ENCODE results near the gene RANBP1. TPM values are rescaled to one million over a fixed set of nuclear protein-coding genes. Genes with fewer than 3 reads are reported as not detected.

Gene RANBP1
- total RNA-seq, 4 donors from 2014 or later, result 135 to 238 (median 176) TPM

DNA sequence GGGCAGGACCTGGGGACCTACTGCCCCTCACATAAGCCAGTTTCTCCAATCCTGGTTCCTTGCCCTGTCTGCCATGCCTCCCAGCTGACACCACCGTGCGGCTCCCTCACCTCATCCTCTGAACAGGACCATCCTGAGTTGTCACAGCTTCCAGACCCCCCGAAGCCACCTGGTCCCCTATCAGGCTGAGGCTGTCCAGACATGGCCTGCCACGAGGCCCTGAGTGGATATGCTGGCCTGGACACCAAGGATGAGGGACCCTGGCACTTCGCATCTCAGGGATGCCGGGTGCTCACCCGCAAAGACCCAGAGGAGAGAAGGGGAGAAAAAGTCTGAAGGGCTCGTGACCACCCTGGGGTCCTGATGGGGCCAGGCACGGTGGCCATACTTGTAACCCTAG, 50.8 kb downstream of the RANBP1 start:
- Histone ChIP-seq H3K36me3 (no peaks in the 10 kb centered on the region), H3K9me3 (no peaks in the 10 kb centered on the region), H3K4me3 (no peak overlapping the region), H3K4me1 (no peaks in the 10 kb centered on the region), H3K27ac (no peak overlapping the region), H3K27me3 (no peaks in the 10 kb centered on the region)
- TF ChIP-seq EP300 (IDR thresholded peaks at IDR 0.05) (no peak), POLR2A (IDR thresholded peaks at IDR 0.05) (no peak), CTCF (IDR thresholded peaks at IDR 0.05) (no peak)
- WGBS, 2 donors, result 79 to 91% methylated on average over 5 to 9 of the region's 9 CpGs
- no peak for DNase-seq (ENCODE audit: low spot score in 2 of 2)

DNA sequence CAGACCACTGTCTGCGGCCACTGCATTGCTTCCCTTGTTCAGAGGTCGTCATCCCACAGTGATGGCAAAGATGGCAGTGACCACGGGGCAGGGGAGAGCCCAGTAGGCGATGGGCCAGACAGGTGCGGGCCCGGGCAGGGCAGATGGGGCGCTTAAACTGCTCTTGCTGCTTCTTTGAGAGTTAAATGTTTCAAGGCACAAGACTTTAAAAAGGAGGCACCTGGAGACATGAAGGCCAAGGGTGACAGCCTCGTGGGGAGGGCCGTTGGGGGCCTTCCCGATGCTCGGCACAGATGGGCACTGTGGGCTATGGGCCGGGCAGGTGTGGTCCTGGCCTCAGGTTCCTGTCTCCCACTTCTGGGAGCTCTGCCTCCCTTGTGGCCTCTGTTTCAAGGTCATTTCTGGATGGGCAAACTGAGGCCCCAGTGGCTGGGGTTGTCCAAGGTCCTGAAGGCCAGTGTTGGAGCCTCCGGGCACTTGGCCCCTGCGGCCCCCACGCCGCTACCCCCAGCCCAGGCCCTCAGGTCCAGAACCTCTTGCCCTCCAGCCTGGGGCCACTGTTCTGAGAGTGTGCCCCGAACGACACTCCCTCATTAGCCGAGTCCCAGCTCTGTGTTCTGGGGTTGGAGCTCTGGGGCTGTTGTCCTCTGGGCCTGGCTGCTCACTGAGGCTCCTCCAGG, 51.9 kb downstream of the RANBP1 start:
- no peak for DNase-seq (ENCODE audit: low spot score in 2 of 2)
- Histone ChIP-seq H3K9me3 (no peaks in the 10 kb centered on the region), H3K27ac (no peak overlapping the region), H3K4me1 (no peaks in the 10 kb centered on the region), H3K36me3 (no peaks in the 10 kb centered on the region), H3K27me3 (no peaks in the 10 kb centered on the region), H3K4me3 (no peak overlapping the region)
- TF ChIP-seq POLR2A (IDR thresholded peaks at IDR 0.05), result no peak
- TF ChIP-seq CTCF (IDR thresholded peaks at IDR 0.05), result no peak
- no peak for TF ChIP-seq EP300 (IDR thresholded peaks at IDR 0.05)
- WGBS, 2 donors, result 74 to 83% methylated on average over 7 to 18 of the region's 19 CpGs

GRCh38 chr22:20169253-20169822, 53.4 kb downstream of the RANBP1 start:
- Histone ChIP-seq H3K9me3 (no peaks in the 10 kb centered on the region), H3K36me3 (no peaks in the 10 kb centered on the region), H3K27ac (no peak overlapping the region), H3K27me3 (no peaks in the 10 kb centered on the region), H3K4me1 (no peaks in the 10 kb centered on the region), H3K4me3 (no peak overlapping the region)
- TF ChIP-seq CTCF (IDR thresholded peaks at IDR 0.05), result no peak
- TF ChIP-seq POLR2A (IDR thresholded peaks at IDR 0.05), result no peak
- no peak for TF ChIP-seq EP300 (IDR thresholded peaks at IDR 0.05)
- WGBS, 2 donors, result 77 to 81% methylated on average over 10 of the region's 10 CpGs
- no peak for DNase-seq (ENCODE audit: low spot score in 2 of 2)

DNA sequence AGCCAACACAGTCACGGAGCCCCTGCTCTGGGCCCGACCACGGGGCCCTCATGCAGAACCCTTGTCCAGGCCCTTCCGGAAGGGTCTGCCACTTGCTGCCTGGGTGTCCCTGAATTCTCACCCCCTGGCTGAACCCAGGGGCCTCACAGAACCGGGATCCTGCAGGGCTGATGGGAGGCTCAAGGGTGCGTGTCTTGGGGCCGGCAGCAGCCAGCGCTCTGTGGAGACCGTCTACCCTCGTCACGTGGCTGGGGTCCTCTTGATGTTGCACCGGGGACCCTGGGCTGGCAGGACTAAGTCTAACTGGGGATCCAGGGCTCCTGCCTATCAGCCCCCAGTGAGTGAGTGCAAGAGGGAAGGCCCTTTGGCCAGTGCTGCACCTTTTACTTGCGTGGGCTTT, 54.3 kb downstream of the RANBP1 start:
- Histone ChIP-seq H3K9me3 (no peaks in the 10 kb centered on the region), H3K4me3 (no peak overlapping the region), H3K27ac (no peak overlapping the region), H3K36me3 (no peaks in the 10 kb centered on the region), H3K4me1 (no peaks in the 10 kb centered on the region), H3K27me3 (no peaks in the 10 kb centered on the region)
- no peak for DNase-seq (ENCODE audit: low spot score in 2 of 2)
- TF ChIP-seq EP300 (IDR thresholded peaks at IDR 0.05), result no peak
- no peak for TF ChIP-seq CTCF (IDR thresholded peaks at IDR 0.05)
- TF ChIP-seq POLR2A (IDR thresholded peaks at IDR 0.05), result no peak
- WGBS, 2 donors, result 79 to 90% methylated on average over 5 to 7 of the region's 13 CpGs

DNA sequence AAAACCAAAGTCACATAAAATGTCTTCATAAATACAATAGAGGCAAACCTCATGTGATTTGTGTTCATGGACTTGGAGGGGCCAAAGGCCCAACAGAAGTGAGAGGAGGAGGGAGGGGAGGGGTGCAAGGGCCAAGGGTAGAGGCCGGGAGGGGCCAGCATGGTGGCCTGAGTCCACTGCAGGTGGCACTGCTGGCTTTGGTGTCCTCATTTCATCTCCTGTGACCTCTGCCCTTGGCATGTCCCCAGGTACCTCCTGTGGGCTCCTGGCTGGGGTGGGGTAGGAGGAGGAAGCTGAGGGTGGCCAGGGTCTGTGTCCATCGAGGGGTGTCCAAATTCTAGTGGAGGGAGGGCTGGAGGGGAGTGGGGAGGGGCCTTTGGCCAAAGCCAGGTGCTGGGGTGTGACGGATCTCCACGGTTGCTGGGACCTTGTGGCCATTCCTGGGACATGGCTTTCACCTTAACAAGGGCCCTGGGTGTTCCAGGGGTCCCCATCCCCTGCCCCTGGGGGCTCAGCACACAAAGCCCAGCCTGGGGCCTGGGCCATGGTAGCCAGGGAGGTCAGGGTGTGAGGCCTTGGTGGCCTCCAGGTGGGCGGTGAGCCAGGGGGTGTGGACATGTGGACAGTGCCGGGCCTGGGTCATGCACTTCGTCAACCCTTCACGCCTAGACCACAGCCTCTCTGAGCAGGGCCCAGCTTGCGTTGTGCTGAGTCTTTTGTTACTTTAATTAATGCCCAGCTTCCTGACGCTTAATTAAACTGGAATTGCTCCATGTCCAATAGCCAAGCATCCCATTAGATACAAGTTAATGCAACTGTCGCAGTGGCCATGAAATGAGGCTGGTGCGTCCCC, 55.6 kb downstream of the RANBP1 start:
- WGBS, 2 donors, result 85 to 87% methylated on average over 9 to 12 of the region's 12 CpGs
- H3K9me3 ChIP-seq, result no peaks in the 10 kb centered on the region
- no peak for TF ChIP-seq CTCF (IDR thresholded peaks at IDR 0.05)
- no peak for TF ChIP-seq EP300 (IDR thresholded peaks at IDR 0.05)
- no peak for TF ChIP-seq POLR2A (IDR thresholded peaks at IDR 0.05)
- no peak overlapping the region for H3K4me3 ChIP-seq
- DNase-seq (ENCODE audit: low spot score in 2 of 2), result no peak
- H3K4me1 ChIP-seq, result no peaks in the 10 kb centered on the region
- H3K27ac ChIP-seq, result no peak overlapping the region
- H3K36me3 ChIP-seq, result no peaks in the 10 kb centered on the region
- no peaks in the 10 kb centered on the region for H3K27me3 ChIP-seq

Data from tibial nerve (tissue), 4 donors.